Right kidney (tissue), 1 donor: Measurements from ENCODE around the gene ENTPD5.
"Not testable (repeated sequence)": the region's sequence is repeated elsewhere in the genome, so short reads cannot be mapped to it uniquely, and the experiment has no call there.

Experiments used
- DNase-seq: peaks from one replicate; pipeline ENCODE4 v3.0.0-alpha.2; 2016

ENTPD5 gene

GRCh38 chr14:74008843-74009499 is 10.1 kb downstream of the ENTPD5 start:
- no peak for DNase-seq

GRCh38 chr14:74005664-74006063 is 13.4 kb downstream of the ENTPD5 start:
- DNase-seq: not testable (repeated sequence)

GRCh38 chr14:73998726-73999125 is 20.4 kb downstream of the ENTPD5 start:
- no peak for DNase-seq

- DNase-seq: peak; percentile 24
These were observed 21.1 kb downstream of the ENTPD5 start for GRCh38 chr14:73997944-73998447.

GRCh38 chr14:73997108-73997943 is 21.8 kb downstream of the ENTPD5 start:
- DNase-seq: peak; percentile 20

GRCh38 chr14:73996731-73997107 is 22.4 kb downstream of the ENTPD5 start:
- peak; percentile 31 for DNase-seq

GRCh38 chr14:73995977-73996378 is 23.1 kb downstream of the ENTPD5 start:
- DNase-seq: peak; percentile 12

- DNase-seq: not testable (repeated sequence)
These were observed 24.2 kb downstream of the ENTPD5 start for GRCh38 chr14:73994926-73995325.

GRCh38 chr14:73991092-73991491 is 28.0 kb downstream of the ENTPD5 start:
- DNase-seq: no peak

GRCh38 chr14:73988656-73989055 is 30.4 kb downstream of the ENTPD5 start:
- not testable (repeated sequence) for DNase-seq

GRCh38 chr14:73988065-73988464 is 31.0 kb downstream of the ENTPD5 start:
- DNase-seq: no peak

GRCh38 chr14:73977896-73978295 is 41.2 kb downstream of the ENTPD5 start:
- no peak for DNase-seq

GRCh38 chr14:73976125-73976524 is 43.0 kb downstream of the ENTPD5 start:
- DNase-seq: no peak

- DNase-seq: no peak
These were observed 45.6 kb downstream of the ENTPD5 start for GRCh38 chr14:73973497-73973896.

- no peak for DNase-seq
These were observed 50.2 kb downstream of the ENTPD5 start for GRCh38 chr14:73968885-73969284.

GRCh38 chr14:73965216-73965615 is 53.9 kb downstream of the ENTPD5 start:
- DNase-seq: no peak

GRCh38 chr14:73961192-73961591 is 57.9 kb downstream of the ENTPD5 start:
- no peak for DNase-seq

GRCh38 chr14:73958591-73958990 is 60.5 kb downstream of the ENTPD5 start:
- DNase-seq: no peak

GRCh38 chr14:73955674-73956073 is 63.4 kb downstream of the ENTPD5 start:
- DNase-seq: no peak

GRCh38 chr14:73953731-73954130 is 65.4 kb downstream of the ENTPD5 start:
- DNase-seq: no peak

- peak; percentile 94 for DNase-seq
These were observed 69.0 kb downstream of the ENTPD5 start, which contains the start of the genes COQ6 and FAM161B for GRCh38 chr14:73949752-73950734. Gene COQ6, plus strand, starts transcription at chr14:73950302. Its CDS starts 31 bp downstream, at chr14:73950333. Gene FAM161B, minus strand, starts transcription at chr14:73950094. Its CDS starts 68 bp downstream, at chr14:73950026.

GRCh38 chr14:73945159-73945670 is 73.9 kb downstream of the ENTPD5 start:
- DNase-seq: no peak
